DOHH2 (cell line): ENCODE results near the gene UGT1A8.

ENCODE experiments used
- H3F3A ChIP-seq: fragments of 200-600 bp; sonication (generic), shearing (Covaris generic); 2 replicates; pipeline ENCODE4 v1.6.0; 2016; ENCODE audit warnings: antibody characterized with exemption, mild to moderate bottlenecking; ENCODE audit not compliant: control insufficient read depth, insufficient read depth
- H3K27ac ChIP-seq: fragments of 200-600 bp; sonication (generic); 2 replicates; pipeline ENCODE4 v1.5.1; 2014; ENCODE audit warnings: low read depth, mild to moderate bottlenecking, low read length, moderate library complexity
- H3K27me3 ChIP-seq: fragments of 200-600 bp; sonication (generic); 2 replicates; pipeline ENCODE4 v1.6.1; 2014; ENCODE audit warnings: mild to moderate bottlenecking, low read length, mixed read lengths; ENCODE audit not compliant: control insufficient read depth
- H3K36me3 ChIP-seq: fragments of 200-600 bp; sonication (generic); 2 replicates; pipeline ENCODE4 v1.6.1; 2014; ENCODE audit warnings: mild to moderate bottlenecking, low read length, moderate library complexity, mixed read lengths; ENCODE audit not compliant: control insufficient read depth
- H3K4me1 ChIP-seq: fragments of 200-600 bp; sonication (generic); 2 replicates; pipeline ENCODE4 v1.6.1; 2014; ENCODE audit warnings: mild to moderate bottlenecking, low read length, mixed read lengths; ENCODE audit not compliant: control insufficient read depth
- H3K4me2 ChIP-seq: fragments of 200-600 bp; sonication (generic); 2 replicates; pipeline ENCODE4 v1.6.0; 2014; ENCODE audit warnings: mild to moderate bottlenecking, low read length, moderate library complexity
- H3K4me3 ChIP-seq: fragments of 200-600 bp; sonication (generic); 2 replicates; pipeline ENCODE4 v1.5.1; 2014; ENCODE audit warnings: mild to moderate bottlenecking, low read length, mixed read lengths
- H3K79me2 ChIP-seq: fragments of 200-600 bp; sonication (generic); 2 replicates; pipeline ENCODE4 v1.6.1; 2014; ENCODE audit warnings: mild to moderate bottlenecking, low read length, mixed read lengths; ENCODE audit not compliant: control insufficient read depth
- H3K9me2 ChIP-seq: fragments of 200-600 bp; sonication (generic); replicated peaks from 2 replicates; pipeline ENCODE4 v1.6.1; 2014; ENCODE audit warnings: mild to moderate bottlenecking, low read length, mixed read lengths; ENCODE audit not compliant: control insufficient read depth
- H3K9me3 ChIP-seq: fragments of 200-600 bp; sonication (generic); 2 replicates; pipeline ENCODE4 v1.6.1; 2014; ENCODE audit warnings: antibody characterized with exemption, low read length, mixed read lengths; ENCODE audit not compliant: control insufficient read depth, insufficient read depth
- H4K20me1 ChIP-seq: fragments of 200-600 bp; sonication (generic); 2 replicates; pipeline ENCODE4 v1.6.0; 2014; ENCODE audit warnings: low read depth, mild to moderate bottlenecking, antibody characterized with exemption, low read length, moderate library complexity; ENCODE audit not compliant: control insufficient read depth, insufficient read depth
- CTCF ChIP-seq: fragments of 200-600 bp; sonication (generic); IDR thresholded peaks from one replicate; pipeline ENCODE4 v1.5.1; 2014; ENCODE audit warnings: antibody characterized with exemption, mild to moderate bottlenecking, low read depth, low read length; ENCODE audit not compliant: poor library complexity, severe bottlenecking
- EZH2phosphoT487 ChIP-seq: fragments of 200-600 bp; sonication (generic); IDR thresholded peaks from 2 replicates; pipeline ENCODE4 v1.6.1; 2017; ENCODE audit warnings: borderline replicate concordance, mild to moderate bottlenecking, antibody characterized with exemption, low read length, moderate library complexity, mixed read lengths

The UGT1A8 gene

GRCh38 chr2:233758849-233759248 is 141.4 kb downstream of the UGT1A8 start:
- no peaks in the 10 kb centered on the region for H3K36me3 ChIP-seq
- H3K27ac ChIP-seq = no peak overlapping the region
- no peaks in the 10 kb centered on the region for H3F3A ChIP-seq

GRCh38 chr2:233760043-233760442 is 142.6 kb downstream of the UGT1A8 start, which contains the start of gene UGT1A1:
Gene UGT1A1 (plus strand): TSS chr2:233760270. CDS start chr2:233760288, 18 bp downstream.
- no peaks in the 10 kb centered on the region for H3F3A ChIP-seq
- no peak within 1 kb of the TSS for H3K27ac ChIP-seq
- H3K79me2 ChIP-seq = no peaks in the 10 kb centered on the region
- H3K36me3 ChIP-seq = no peaks in the 10 kb centered on the region
- no peak within 1 kb of the TSS for H3K4me3 ChIP-seq
- H4K20me1 ChIP-seq = no peaks in the 10 kb centered on the region
- H3K9me3 ChIP-seq = no peaks in the 10 kb centered on the region
- H3K27me3 ChIP-seq = peaks cover 6% of the 10 kb centered on the region
- H3K4me2 ChIP-seq = no peak within 1 kb of the TSS
- no peaks in the 10 kb centered on the region for H3K4me1 ChIP-seq
- TF ChIP-seq EZH2phosphoT487 (no peak), CTCF (no peak)
- H3K9me2 ChIP-seq = no peaks in the 10 kb centered on the region

More at GRCh38 chr2:233758849-233759248, 141.4 kb downstream of the UGT1A8 start:
- no peaks in the 10 kb centered on the region for H3K79me2 ChIP-seq
- no peaks in the 10 kb centered on the region for H4K20me1 ChIP-seq
- TF ChIP-seq EZH2phosphoT487 = no peak
- H3K4me1 ChIP-seq = no peaks in the 10 kb centered on the region
- H3K9me2 ChIP-seq = no peaks in the 10 kb centered on the region
- no peak overlapping the region for H3K4me3 ChIP-seq
- H3K4me2 ChIP-seq = no peak overlapping the region
- no peaks in the 10 kb centered on the region for H3K9me3 ChIP-seq
- H3K27me3 ChIP-seq = peaks cover 3% of the 10 kb centered on the region

GRCh38 chr2:233761040-233761769 is 143.8 kb downstream of the UGT1A8 start:
- Histone ChIP-seq H4K20me1 (no peaks in the 10 kb centered on the region), H3K27ac (no peak overlapping the region), H3K9me3 (no peaks in the 10 kb centered on the region), H3K27me3 (peaks cover 6% of the 10 kb centered on the region), H3K4me1 (no peaks in the 10 kb centered on the region), H3F3A (no peaks in the 10 kb centered on the region), H3K79me2 (no peaks in the 10 kb centered on the region), H3K36me3 (no peaks in the 10 kb centered on the region), H3K9me2 (no peaks in the 10 kb centered on the region), H3K4me2 (no peak overlapping the region), H3K4me3 (no peak overlapping the region)
- TF ChIP-seq EZH2phosphoT487 (no peak), CTCF (no peak)

- no peaks in the 10 kb centered on the region for H3K9me3 ChIP-seq
- H4K20me1 ChIP-seq = no peaks in the 10 kb centered on the region
- no peak overlapping the region for H3K4me2 ChIP-seq
- H3K4me3 ChIP-seq = no peak overlapping the region
- H3K79me2 ChIP-seq = no peaks in the 10 kb centered on the region
- no peaks in the 10 kb centered on the region for H3F3A ChIP-seq
- H3K36me3 ChIP-seq = no peaks in the 10 kb centered on the region
- no peaks in the 10 kb centered on the region for H3K9me2 ChIP-seq
- H3K4me1 ChIP-seq = no peaks in the 10 kb centered on the region
- H3K27me3 ChIP-seq = peaks cover 6% of the 10 kb centered on the region
- H3K27ac ChIP-seq = no peak overlapping the region
- TF ChIP-seq CTCF (no peak), EZH2phosphoT487 (no peak)
Observed at GRCh38 chr2:233764264-233764663, 146.8 kb downstream of the UGT1A8 start.
